HG03442 (cell line): ENCODE data around the gene PDRG1.

Experiments
- ATAC-seq: cut with Tn5 transposase; IDR thresholded peaks from one replicate; pipeline ENCODE4 v1.9.1; 2021; ENCODE audit warnings: mild to moderate bottlenecking, moderate library complexity; ENCODE audit not compliant: unreplicated experiment

Gene PDRG1

GRCh38 chr20:31909253-31910070 lies 42.4 kb downstream of the PDRG1 start:
- no peak for ATAC-seq

- ATAC-seq: no peak
These were observed 43.4 kb downstream of the PDRG1 start for GRCh38 chr20:31908424-31908823.

GRCh38 chr20:31908016-31908415 lies 43.8 kb downstream of the PDRG1 start:
- no peak for ATAC-seq

- ATAC-seq: no peak
These were observed 44.8 kb downstream of the PDRG1 start for GRCh38 chr20:31907046-31907445.

- ATAC-seq: no peak
These were observed 45.8 kb downstream of the PDRG1 start for GRCh38 chr20:31906001-31906400.

- ATAC-seq: no peak
These were observed 48.0 kb downstream of the PDRG1 start for GRCh38 chr20:31903627-31904386.

- ATAC-seq: no peak
These were observed 50.2 kb downstream of the PDRG1 start for GRCh38 chr20:31901615-31902014.

GRCh38 chr20:31897541-31897940 lies 54.3 kb downstream of the PDRG1 start:
- no peak for ATAC-seq

- no peak for ATAC-seq
These were observed 55.8 kb downstream of the PDRG1 start for GRCh38 chr20:31896049-31896448.

- peak; percentile 99 for ATAC-seq
These were observed 56.7 kb downstream of the PDRG1 start for GRCh38 chr20:31894980-31895675.
